GM21515 (cell line): ENCODE data around the gene CCL16.
"Not testable (repeated sequence)": the region's sequence is repeated elsewhere in the genome, so short reads cannot be mapped to it uniquely, and the experiment has no call there.

Experiments used
- ATAC-seq: cut with Tn5 transposase; IDR thresholded peaks from one replicate; pipeline ENCODE4 v1.9.1; 2021; ENCODE audit not compliant: unreplicated experiment

Gene CCL16

GRCh38 chr17:35981246-35981645, at the start of gene CCL16:
CCL16 (minus strand) TSS chr17:35981497; CDS start chr17:35981420, 77 bp downstream.
- no peak for ATAC-seq

GRCh38 chr17:36030956-36031355, 49.7 kb upstream of the CCL16 start:
- no peak for ATAC-seq

- ATAC-seq = no peak
These were observed 46.5 kb upstream of the CCL16 start for GRCh38 chr17:36027761-36028160.

- ATAC-seq = no peak
These were observed 43.0 kb upstream of the CCL16 start for GRCh38 chr17:36024106-36024869.

GRCh38 chr17:36019423-36019822, 38.1 kb upstream of the CCL16 start:
- no peak for ATAC-seq

- no peak for ATAC-seq
These were observed 36.5 kb upstream of the CCL16 start, which contains the start of gene CCL23 for GRCh38 chr17:36017799-36018198. CCL23 (minus strand) TSS chr17:36017972; CDS start chr17:36017897, 75 bp downstream.

- ATAC-seq = no peak
These were observed 35.3 kb upstream of the CCL16 start for GRCh38 chr17:36016555-36016954.

GRCh38 chr17:36015895-36016294, 34.6 kb upstream of the CCL16 start:
- ATAC-seq = not testable (repeated sequence)

GRCh38 chr17:36014946-36015345, 33.6 kb upstream of the CCL16 start:
- ATAC-seq = no peak

- ATAC-seq = no peak
These were observed 29.9 kb upstream of the CCL16 start for GRCh38 chr17:36011201-36011600.

- no peak for ATAC-seq
These were observed 27.8 kb upstream of the CCL16 start for GRCh38 chr17:36008998-36009665.

GRCh38 chr17:36004594-36005108, 23.4 kb upstream of the CCL16 start:
- ATAC-seq = no peak

- no peak for ATAC-seq
These were observed 21.3 kb upstream of the CCL16 start for GRCh38 chr17:36002631-36003030.

- ATAC-seq = no peak
These were observed 20.7 kb upstream of the CCL16 start for GRCh38 chr17:36001862-36002603.

GRCh38 chr17:36001110-36001771, 19.9 kb upstream of the CCL16 start, which contains the start of gene CCL15:
CCL15 (minus strand) TSS chr17:36001553; CDS start chr17:36001492, 61 bp downstream.
- no peak for ATAC-seq

GRCh38 chr17:36000732-36001109, 19.4 kb upstream of the CCL16 start:
- no peak for ATAC-seq

- ATAC-seq = no peak
These were observed 17.5 kb upstream of the CCL16 start for GRCh38 chr17:35998756-35999155.

- no peak for ATAC-seq
These were observed 16.8 kb upstream of the CCL16 start for GRCh38 chr17:35998018-35998545.

GRCh38 chr17:35995346-35995745, 14.0 kb upstream of the CCL16 start:
- ATAC-seq = not testable (repeated sequence)

- ATAC-seq = no peak
These were observed 9.8 kb upstream of the CCL16 start for GRCh38 chr17:35991075-35991474.

- ATAC-seq = no peak
These were observed 6.9 kb upstream of the CCL16 start for GRCh38 chr17:35988164-35988563.
